SJSA1 (cell line): ENCODE results near the gene BORCS5. TPM values are rescaled to one million over a fixed set of nuclear protein-coding genes. Genes with fewer than 3 reads are reported as not detected.

Source experiments
- DNase-seq, 2 experiments: peaks; one replicate each; pipeline ENCODE4 v3.0.0-alpha.2; 2015 to 2020; ENCODE audit warnings: low spot score in 2 of 2, low read depth in 1 of 2
- H3K27ac ChIP-seq: fragments of 250-450 bp; sonication (Bioruptor Pico); 2 replicates; pipeline ENCODE4 v1.5.1; 2020; ENCODE audit warnings: mild to moderate bottlenecking, moderate library complexity
- H3K27me3 ChIP-seq: fragments of 250-450 bp; sonication (Bioruptor Pico); replicated peaks from 2 replicates; pipeline ENCODE4 v1.5.1; 2020; ENCODE audit warnings: mild to moderate bottlenecking, moderate library complexity
- H3K36me3 ChIP-seq: fragments of 250-450 bp; sonication (Bioruptor Pico); 2 replicates; pipeline ENCODE4 v1.5.1; 2020; ENCODE audit warnings: mild to moderate bottlenecking
- H3K4me1 ChIP-seq: fragments of 250-450 bp; sonication (Bioruptor Pico); replicated peaks from 2 replicates; pipeline ENCODE4 v1.6.1; 2021; ENCODE audit warnings: mild to moderate bottlenecking
- H3K4me3 ChIP-seq: fragments of 250-450 bp; sonication (Bioruptor Pico); 2 replicates; pipeline ENCODE4 v1.5.1; 2020; ENCODE audit warnings: mild to moderate bottlenecking
- H3K9me3 ChIP-seq: fragments of 250-450 bp; sonication (Bioruptor Pico); replicated peaks from 2 replicates; pipeline ENCODE4 v1.5.1; 2020; ENCODE audit warnings: mild to moderate bottlenecking
- total RNA-seq: library from RNA; depleted of rRNA; stranded (reverse); fragments of >200 nt; shearing (Covaris generic); gene quantifications from 2 replicates; pipeline ENCODE4 v1.2.3, GENCODE V29; 2014

BORCS5 gene
- total RNA-seq, 1 experiment from 2014 or later = 6.1 TPM

- Histone ChIP-seq H3K27me3 (no peaks in the 10 kb centered on the region), H3K4me3 (no peak overlapping the region), H3K36me3 (peaks cover 2% of the 10 kb centered on the region; the same call in 1 of the 2 replicates), H3K4me1 (peaks cover 18% of the 10 kb centered on the region), H3K9me3 (no peaks in the 10 kb centered on the region), H3K27ac (no peak overlapping the region; the same call in 1 of the 2 replicates)
- DNase-seq = peak in 1 of 2 experiments; percentile 16
Observed at GRCh38 chr12:12441843-12442461, 85.1 kb downstream of the BORCS5 start.

DNA sequence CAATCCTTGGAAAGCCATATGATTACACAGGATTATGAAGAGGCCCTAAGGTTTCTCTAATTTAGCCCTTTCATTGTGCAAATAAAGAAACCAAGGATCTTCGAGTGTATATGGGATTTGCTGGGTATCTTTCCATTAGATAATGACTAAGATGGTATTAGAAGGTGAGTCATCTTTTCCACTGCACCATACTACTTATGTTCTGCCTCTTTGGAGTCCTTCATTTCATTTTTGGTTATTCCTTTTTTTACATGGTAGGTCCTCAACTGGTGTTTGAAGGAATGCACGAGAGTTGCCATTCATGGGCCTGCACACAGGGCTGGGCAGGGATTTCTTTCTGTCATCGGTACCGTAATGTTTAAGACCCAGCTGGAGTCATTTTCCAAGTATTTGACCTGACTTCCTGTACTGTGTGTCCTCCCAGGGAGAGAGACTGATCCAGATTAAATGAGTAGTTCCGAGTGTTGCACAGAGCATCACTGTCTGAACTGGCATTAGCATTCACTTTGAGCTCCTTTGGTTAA, 85.7 kb downstream of the BORCS5 start:
- Histone ChIP-seq H3K36me3 (no peaks in the 10 kb centered on the region; the same call in 1 of the 2 replicates), H3K9me3 (no peaks in the 10 kb centered on the region), H3K4me3 (no peak overlapping the region), H3K4me1 (peaks cover 18% of the 10 kb centered on the region), H3K27ac (no peak overlapping the region; the same call in 1 of the 2 replicates), H3K27me3 (no peaks in the 10 kb centered on the region)
- DNase-seq = peak in 1 of 2 experiments; percentile 22

GRCh38 chr12:12443431-12443878, 86.6 kb downstream of the BORCS5 start:
- Histone ChIP-seq H3K4me1 (peaks cover 18% of the 10 kb centered on the region), H3K36me3 (no peaks in the 10 kb centered on the region), H3K4me3 (no peak overlapping the region), H3K27ac (no peak overlapping the region), H3K9me3 (no peaks in the 10 kb centered on the region), H3K27me3 (no peaks in the 10 kb centered on the region)
- no peak for DNase-seq

DNA sequence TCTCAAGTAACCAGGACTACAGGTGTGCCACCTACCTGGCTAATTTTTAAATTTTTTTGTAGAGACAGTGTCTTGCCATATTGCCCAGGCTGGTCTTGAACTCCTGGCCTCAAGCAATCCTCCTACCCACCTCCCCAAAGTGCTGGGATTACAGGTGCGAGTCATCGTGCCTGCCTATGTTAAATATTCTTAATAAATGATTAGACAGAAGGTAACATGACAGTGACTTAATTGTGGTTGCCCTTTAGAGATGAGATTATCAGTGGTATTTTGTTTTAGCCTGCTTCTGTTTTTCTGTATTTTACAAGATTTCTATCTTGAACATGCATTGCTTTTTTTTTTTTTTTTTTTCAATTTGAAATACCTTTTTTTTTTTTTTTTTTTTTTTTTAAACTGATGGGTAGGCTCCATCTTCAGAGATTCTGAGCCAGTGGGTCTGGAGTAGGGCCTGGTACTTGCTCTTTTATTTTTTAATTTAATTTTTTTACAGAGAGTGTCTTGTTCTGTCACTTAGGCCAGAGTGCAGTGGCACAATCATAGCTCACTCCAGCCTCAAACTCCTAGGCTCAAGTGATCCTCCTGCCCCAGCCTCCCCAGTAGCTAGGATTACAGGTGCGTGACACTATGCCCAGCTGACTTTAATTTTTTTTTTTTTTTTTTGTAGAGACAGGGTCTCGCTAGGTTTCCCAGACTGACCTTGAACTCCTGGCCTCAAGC, 88.4 kb downstream of the BORCS5 start:
- peaks cover 18% of the 10 kb centered on the region for H3K4me1 ChIP-seq
- no peak overlapping the region for H3K27ac ChIP-seq
- H3K36me3 ChIP-seq = no peaks in the 10 kb centered on the region
- no peaks in the 10 kb centered on the region for H3K27me3 ChIP-seq
- no peak for DNase-seq
- no peak overlapping the region for H3K4me3 ChIP-seq
- no peaks in the 10 kb centered on the region for H3K9me3 ChIP-seq

GRCh38 chr12:12445882-12446181, 89.0 kb downstream of the BORCS5 start:
- DNase-seq = no peak
- H3K4me3 ChIP-seq = no peak overlapping the region

GRCh38 chr12:12446786-12447185, 89.9 kb downstream of the BORCS5 start:
- Histone ChIP-seq H3K27me3 (no peaks in the 10 kb centered on the region), H3K4me1 (peaks cover 13% of the 10 kb centered on the region), H3K27ac (no peak overlapping the region), H3K4me3 (no peak overlapping the region), H3K36me3 (no peaks in the 10 kb centered on the region), H3K9me3 (no peaks in the 10 kb centered on the region)
- DNase-seq = no peak

More at GRCh38 chr12:12445882-12446181, 89.0 kb downstream of the BORCS5 start:
- H3K36me3 ChIP-seq = no peaks in the 10 kb centered on the region
- H3K9me3 ChIP-seq = no peaks in the 10 kb centered on the region
- no peaks in the 10 kb centered on the region for H3K27me3 ChIP-seq
- no peak overlapping the region for H3K27ac ChIP-seq
- peaks cover 18% of the 10 kb centered on the region for H3K4me1 ChIP-seq

GRCh38 chr12:12447236-12447635, 90.4 kb downstream of the BORCS5 start:
- no peak overlapping the region for H3K4me3 ChIP-seq
- no peaks in the 10 kb centered on the region for H3K36me3 ChIP-seq
- DNase-seq = no peak
- no peaks in the 10 kb centered on the region for H3K9me3 ChIP-seq
- no peak overlapping the region for H3K27ac ChIP-seq
- H3K4me1 ChIP-seq = peaks cover 8% of the 10 kb centered on the region
- no peaks in the 10 kb centered on the region for H3K27me3 ChIP-seq

DNA sequence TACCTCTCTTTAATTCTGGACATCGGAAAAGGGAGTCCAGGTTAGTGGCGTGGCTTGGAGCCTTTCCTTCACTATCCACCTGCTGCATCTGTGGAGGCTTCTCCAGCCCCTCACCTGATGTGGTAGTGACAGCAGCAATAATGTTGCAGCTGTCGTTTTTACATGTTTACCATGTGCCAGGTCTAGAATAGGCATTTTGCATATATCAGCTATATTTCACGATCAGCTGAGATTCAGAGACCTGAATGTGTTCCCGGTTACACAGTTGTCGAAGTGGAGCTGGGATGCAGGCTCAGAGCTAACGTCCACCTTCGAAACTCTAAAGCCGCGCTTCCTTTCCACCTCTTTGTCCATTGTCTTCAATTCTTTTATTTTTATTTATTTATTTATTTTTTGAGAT, 91.0 kb downstream of the BORCS5 start:
- peaks cover 2% of the 10 kb centered on the region for H3K4me1 ChIP-seq
- H3K36me3 ChIP-seq = no peaks in the 10 kb centered on the region
- DNase-seq = no peak
- H3K4me3 ChIP-seq = no peak overlapping the region
- no peaks in the 10 kb centered on the region for H3K27me3 ChIP-seq
- H3K9me3 ChIP-seq = no peaks in the 10 kb centered on the region
- no peak overlapping the region for H3K27ac ChIP-seq

DNA sequence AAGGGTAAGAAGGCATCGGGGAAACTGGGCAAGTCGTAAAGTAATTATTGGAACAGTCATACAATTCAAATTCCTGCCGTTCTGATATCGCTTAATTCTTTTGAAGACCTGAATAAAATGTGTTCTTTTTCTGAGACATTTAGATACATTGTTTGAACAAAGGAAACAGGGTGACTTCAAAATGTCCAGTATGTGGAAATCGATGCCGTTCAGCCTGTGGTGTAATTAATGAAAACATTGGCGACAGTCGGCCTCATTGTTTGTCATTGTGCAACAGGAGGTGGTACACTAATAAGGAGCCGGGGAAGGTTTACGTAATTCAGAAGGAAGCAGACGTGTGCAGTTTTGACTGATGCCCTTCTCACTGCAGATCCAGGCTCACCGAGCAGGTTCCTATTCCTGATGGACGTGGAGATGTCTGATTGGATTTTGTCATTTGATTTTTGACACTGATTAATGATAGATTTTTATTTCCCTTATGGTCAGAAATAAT, 92.7 kb downstream of the BORCS5 start:
- H3K4me3 ChIP-seq = no peak overlapping the region
- no peaks in the 10 kb centered on the region for H3K4me1 ChIP-seq
- H3K27ac ChIP-seq = no peak overlapping the region
- no peaks in the 10 kb centered on the region for H3K9me3 ChIP-seq
- no peaks in the 10 kb centered on the region for H3K36me3 ChIP-seq
- H3K27me3 ChIP-seq = no peaks in the 10 kb centered on the region
- no peak for DNase-seq

GRCh38 chr12:12450043-12450471, 93.2 kb downstream of the BORCS5 start:
- DNase-seq = no peak
- Histone ChIP-seq H3K36me3 (no peaks in the 10 kb centered on the region), H3K27ac (no peak overlapping the region), H3K4me3 (no peak overlapping the region), H3K9me3 (no peaks in the 10 kb centered on the region), H3K4me1 (no peaks in the 10 kb centered on the region), H3K27me3 (no peaks in the 10 kb centered on the region; the same call in 1 of the 2 replicates)

GRCh38 chr12:12451098-12451497, 94.2 kb downstream of the BORCS5 start:
- Histone ChIP-seq H3K27ac (no peak overlapping the region), H3K27me3 (no peaks in the 10 kb centered on the region; the same call in 1 of the 2 replicates), H3K36me3 (no peaks in the 10 kb centered on the region), H3K4me1 (no peaks in the 10 kb centered on the region), H3K9me3 (no peaks in the 10 kb centered on the region), H3K4me3 (no peak overlapping the region)
- DNase-seq = no peak

DNA sequence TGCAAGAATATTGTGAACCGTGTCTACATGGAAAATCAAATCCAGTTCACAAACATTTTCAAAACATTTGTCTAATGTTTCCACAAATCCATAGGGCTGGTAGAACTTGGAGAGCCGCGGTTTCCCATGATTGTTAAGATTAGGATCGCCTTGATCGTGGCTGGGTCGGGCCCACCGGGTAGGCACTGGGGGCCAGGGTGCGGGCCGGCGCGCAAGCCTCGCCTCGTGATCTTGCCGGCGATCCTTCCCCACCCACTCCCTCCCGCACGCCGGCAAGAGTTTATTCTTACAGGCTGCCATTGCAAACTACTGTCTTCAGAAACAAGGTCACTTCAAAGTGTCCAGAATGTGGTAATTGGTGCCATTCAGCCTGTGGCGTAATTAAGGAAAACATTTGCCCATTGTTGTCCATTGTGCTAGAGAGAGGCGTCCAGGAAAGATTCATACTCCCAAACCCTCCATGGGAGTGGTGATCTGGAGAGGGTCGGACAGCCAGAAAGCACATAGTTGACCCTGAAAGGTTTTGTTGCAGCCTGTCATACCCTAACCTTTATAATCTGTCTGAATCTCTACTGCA, 95.5 kb downstream of the BORCS5 start:
- H3K27ac ChIP-seq = no peak overlapping the region

DNA sequence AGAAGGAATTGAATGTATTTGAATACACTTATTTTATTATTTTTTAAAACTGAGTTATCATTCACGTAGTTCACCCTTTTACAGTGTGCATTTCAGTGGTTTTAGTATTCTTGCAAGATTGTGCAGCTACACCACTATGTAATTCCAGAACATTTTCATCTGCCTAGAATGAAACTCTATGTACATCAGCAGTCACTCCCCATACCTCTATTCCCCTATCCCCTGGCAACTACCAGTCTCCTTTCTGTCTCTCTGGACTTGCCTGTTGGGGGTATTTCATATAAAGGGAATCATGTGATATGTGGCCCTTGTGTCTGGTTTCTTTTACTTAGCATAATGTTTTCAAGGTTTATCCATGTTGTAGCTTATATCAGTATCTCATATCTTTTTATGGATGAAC, 96.8 kb downstream of the BORCS5 start:
- no peaks in the 10 kb centered on the region for H3K4me1 ChIP-seq
- H3K4me3 ChIP-seq = no peak overlapping the region
- H3K36me3 ChIP-seq = no peaks in the 10 kb centered on the region
- H3K9me3 ChIP-seq = no peaks in the 10 kb centered on the region
- DNase-seq = no peak
- no peaks in the 10 kb centered on the region; the same call in 1 of the 2 replicates for H3K27me3 ChIP-seq
- H3K27ac ChIP-seq = no peak overlapping the region

More for the DNA sequence above, 95.5 kb downstream of the BORCS5 start:
- Histone ChIP-seq H3K27me3 (no peaks in the 10 kb centered on the region; the same call in 1 of the 2 replicates), H3K36me3 (no peaks in the 10 kb centered on the region), H3K4me3 (no peak overlapping the region), H3K9me3 (no peaks in the 10 kb centered on the region), H3K4me1 (no peaks in the 10 kb centered on the region)
- no peak for DNase-seq

DNA sequence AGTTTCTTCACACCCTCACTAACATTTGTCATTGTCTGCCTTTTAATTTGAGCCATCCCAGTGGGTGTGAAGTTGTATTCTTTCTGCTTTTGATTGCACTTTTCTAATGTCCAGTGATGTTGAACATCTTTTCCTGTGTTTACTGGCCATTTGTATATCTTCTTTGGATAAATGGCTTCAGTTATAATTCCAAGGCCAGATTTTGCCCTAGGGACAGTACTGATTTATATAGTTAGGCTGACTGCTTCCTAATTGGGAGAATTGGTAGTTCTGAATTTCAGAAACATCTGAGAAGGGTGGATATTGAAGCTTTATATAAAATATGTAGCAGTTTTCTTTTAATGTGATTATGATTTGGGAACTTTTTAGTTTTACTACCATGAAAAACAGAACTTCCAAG, 97.4 kb downstream of the BORCS5 start:
- no peaks in the 10 kb centered on the region for H3K9me3 ChIP-seq
- H3K4me3 ChIP-seq = no peak overlapping the region
- no peaks in the 10 kb centered on the region for H3K36me3 ChIP-seq
- H3K27me3 ChIP-seq = no peaks in the 10 kb centered on the region; the same call in 1 of the 2 replicates
- no peak overlapping the region for H3K27ac ChIP-seq
- no peaks in the 10 kb centered on the region for H3K4me1 ChIP-seq
- DNase-seq = no peak
